K562 (cell line): ENCODE results near the gene ARPC4. TPM values are rescaled to one million over a fixed set of nuclear protein-coding genes. Genes with fewer than 3 reads are reported as not detected.

Experiments used
- ATAC-seq: fragments of 200-7000 bp; cut with Tn5 transposase; 3 replicates; pipeline ENCODE4 v1.9.1; 2020; ENCODE audit warnings: moderate library complexity
- BruUV-seq: library from RNA; stranded (reverse); fragments of 400-500 nt; replicated peaks from 2 replicates; lab custom pipeline; 2021; lab: Mats Ljungman, UMichigan
- CTCF ChIA-PET: fragments of 300-600 bp; formaldehyde crosslinking; extraction: SDS; loops from one replicate; lab custom pipeline; 2021; ENCODE audit warnings: low intra/inter-chr PET ratio; lab: Yijun Ruan, JAX
- POLR2A ChIA-PET: fragments of 300-600, 350-650 bp; sonication (Branson Sonifier 250); formaldehyde crosslinking; extraction: SDS; loops from one replicate; lab custom pipeline; 2021; ENCODE audit warnings: antibody characterized with exemption, inconsistent platforms; lab: Yijun Ruan, JAX
- DNase-seq, 4 experiments: peaks; one replicate each; pipeline versions ENCODE4 v3.0.0 to v3.0.0-alpha.2; 2011 to 2018; ENCODE audit warnings: low spot score in 3 of 4, mixed read lengths in 3 of 4; ENCODE audit errors: extremely low read depth in 1 of 4
- FAIRE-seq: peaks from 2 replicates; lab custom pipeline; 2011; peaks lifted over from hg19 to GRCh38; lab: Jason Lieb, UNC
- H2AFZ ChIP-seq: 2 replicates; pipeline ENCODE4 v1.6.0; 2011; ENCODE audit warnings: low read depth, low read length, control low read depth, inconsistent platforms
- H3K27ac ChIP-seq: fragments of 200-600 bp; 3 replicates; pipeline ENCODE4 v1.8.0; 2011; ENCODE audit warnings: low read depth, mild to moderate bottlenecking, control low read depth, inconsistent platforms, low read length, moderate library complexity, mixed read lengths; ENCODE audit errors: extremely low read depth
- H3K27me3 ChIP-seq, 2 experiments: fragments of 300-600 bp in 1 of 2; 2 replicates in 1 of 2; 3 replicates in 1 of 2; pipeline versions ENCODE4 v1.6.0 to v1.8.0; 2011; ENCODE audit warnings: inconsistent platforms in 2 of 2, low read length in 2 of 2, mild to moderate bottlenecking in 1 of 2, mixed read lengths in 1 of 2, moderate library complexity in 1 of 2; ENCODE audit not compliant: control insufficient read depth in 2 of 2, insufficient read depth in 2 of 2
- H3K36me3 ChIP-seq: fragments of 300-600 bp; 3 replicates; pipeline ENCODE4 v1.8.0; 2011; ENCODE audit warnings: mild to moderate bottlenecking, low read length, inconsistent platforms; ENCODE audit not compliant: control insufficient read depth, insufficient read depth
- H3K4me1 ChIP-seq, 2 experiments: fragments of 200-600 bp in 1 of 2; replicated peaks in 1 of 2; 2 replicates in 1 of 2; 3 replicates in 1 of 2; pipeline versions ENCODE4 v1.5.1 to v1.8.0; 2011; ENCODE audit warnings: inconsistent platforms in 2 of 2, low read length in 2 of 2, mild to moderate bottlenecking in 1 of 2, mixed read lengths in 1 of 2, moderate library complexity in 1 of 2; ENCODE audit not compliant: control insufficient read depth in 2 of 2, insufficient read depth in 2 of 2
- H3K4me2 ChIP-seq: 2 replicates; pipeline ENCODE4 v1.6.1; 2011; ENCODE audit warnings: low read length, control low read depth, inconsistent platforms, mixed read lengths; ENCODE audit not compliant: insufficient read depth
- H3K4me3 ChIP-seq: fragments of 200-600 bp; sonication (generic), shearing (Covaris generic); 2 replicates; pipeline ENCODE4 v1.5.1; 2016; ENCODE audit warnings: control low read depth, inconsistent platforms
- H3K79me2 ChIP-seq: fragments of 200-600 bp; 3 replicates; pipeline ENCODE4 v1.8.0; 2011; ENCODE audit warnings: low read length, inconsistent platforms; ENCODE audit not compliant: control insufficient read depth, insufficient read depth
- H3K9ac ChIP-seq, 2 experiments: 2 replicates each; pipeline versions ENCODE4 v1.6.0 to v1.6.1; 2011; ENCODE audit warnings: low read depth in 2 of 2, low read length in 2 of 2, control low read depth in 1 of 2, inconsistent platforms in 1 of 2, mild to moderate bottlenecking in 1 of 2, mixed read lengths in 1 of 2; ENCODE audit not compliant: insufficient read depth in 1 of 2
- H3K9me1 ChIP-seq: one replicate; pipeline ENCODE4 v1.6.0; 2011; ENCODE audit warnings: inconsistent platforms, mild to moderate bottlenecking, low read length, moderate library complexity; ENCODE audit not compliant: control insufficient read depth, insufficient read depth
- H3K9me3 ChIP-seq: replicated peaks from 2 replicates; pipeline ENCODE4 v1.5.1; 2011; ENCODE audit warnings: low read depth, low read length, inconsistent platforms; ENCODE audit not compliant: control insufficient read depth, insufficient read depth
- H4K20me1 ChIP-seq: replicated peaks from 2 replicates; pipeline ENCODE4 v1.6.1; 2011; ENCODE audit warnings: low read length, inconsistent platforms, mixed read lengths; ENCODE audit not compliant: control insufficient read depth, insufficient read depth
- L3MBTL2 ChIP-seq: fragments of 450-650 bp; IDR thresholded peaks from 2 replicates; pipeline ENCODE4 v1.6.1; 2016; ENCODE audit warnings: mild to moderate bottlenecking, moderate library complexity
- MAFK ChIP-seq: IDR thresholded peaks from 2 replicates; pipeline ENCODE4 v1.6.1; 2011; ENCODE audit warnings: low read length, improper control_type of control experiment
- NFIC ChIP-seq: fragments of 450-650 bp; IDR thresholded peaks from 2 replicates; pipeline ENCODE4 v1.6.1; 2017; ENCODE audit warnings: mild to moderate bottlenecking, inconsistent platforms
- PCBP1 ChIP-seq: fragments of 200-400 bp; formaldehyde crosslinking; IDR thresholded peaks from 2 replicates; pipeline ENCODE4 v1.6.1; 2018; ENCODE audit warnings: mild to moderate bottlenecking, low read depth, low read length; ENCODE audit not compliant: poor library complexity, severe bottlenecking
- RFX1 ChIP-seq: fragments of 450-650 bp; IDR thresholded peaks from 2 replicates; pipeline ENCODE4 v1.6.1; 2016; ENCODE audit warnings: mild to moderate bottlenecking, moderate library complexity
- SIN3B ChIP-seq: fragments of 450-650 bp; IDR thresholded peaks from 2 replicates; pipeline ENCODE4 v1.6.1; 2017; ENCODE audit warnings: low read depth, mild to moderate bottlenecking, moderate library complexity
- XRCC4 ChIP-seq: IDR thresholded peaks from one replicate; pipeline ENCODE4 v1.6.1; 2011; ENCODE audit not compliant: insufficient read depth, insufficient read length; ENCODE audit errors: extremely low read depth
- ZBTB17 ChIP-seq: fragments of 450-650 bp; formaldehyde crosslinking; IDR thresholded peaks from 2 replicates; pipeline ENCODE4 v1.4.0; 2020; ENCODE audit warnings: mild to moderate bottlenecking
- ZNF134 ChIP-seq: fragments of 250-450 bp; sonication (Bioruptor Pico); conservative IDR thresholded peaks from 2 replicates; pipeline ENCODE4 v1.4.0; 2020
- ZNF197 ChIP-seq: fragments of 200-800 bp; sonication (Bioruptor generic); IDR thresholded peaks from 2 replicates; pipeline ENCODE4 v1.6.1; 2016; ENCODE audit warnings: low read depth, missing genetic modification characterization, missing compliant biosample characterization
- ZNF232 ChIP-seq: sonication (generic); formaldehyde crosslinking; IDR thresholded peaks from 2 replicates; pipeline ENCODE4 v1.8.0; 2022; ENCODE audit warnings: mild to moderate bottlenecking, missing genetic modification reagents
- ZNF316 ChIP-seq: fragments of 450-650 bp; IDR thresholded peaks from 2 replicates; pipeline ENCODE4 v1.6.1; 2016
- ZNF699 ChIP-seq: fragments of 250-450 bp; sonication (Bioruptor Pico); IDR thresholded peaks from 2 replicates; pipeline ENCODE4 v1.8.0; 2021; ENCODE audit warnings: mild to moderate bottlenecking, moderate library complexity; ENCODE audit not compliant: insufficient replicate concordance
- ZNF717 ChIP-seq: fragments of 250-450 bp; sonication (Bioruptor Pico); IDR thresholded peaks from 2 replicates; pipeline ENCODE4 v1.5.0; 2021
- ZNF780A ChIP-seq: fragments of 250-450 bp; sonication (Bioruptor Pico); IDR thresholded peaks from 2 replicates; pipeline ENCODE4 v1.5.0; 2021; ENCODE audit warnings: mild to moderate bottlenecking
- WGBS: fragments of 100-300 bp; shearing (Covaris generic); methylation state at CpG from one replicate; pipeline ENCODE4 v1.1.6; 2016; ENCODE audit warnings: low coverage, mixed read lengths; ENCODE audit not compliant: insufficient coverage; ENCODE audit errors: missing lambda C conversion rate; 5-methylcytosine and 5-hydroxymethylcytosine counted together
- in situ Hi-C: fragments of 300-500 bp; cut with MboI; formaldehyde crosslinking; loops from 4 replicates; pipeline ENCODE4 v1.15.0; 2018; ENCODE audit warnings: inconsistent platforms, mixed read lengths
- intact Hi-C: fragments of 100-400 bp; cut with micrococcal nuclease; formaldehyde crosslinking; loops from 2 replicates; pipeline ENCODE4 v1.14.2; 2022
- polyA plus RNA-seq, 8 experiments: library from polyadenylated mRNA; depleted of rRNA in 4 of 8; stranded (reverse) in 5 of 8; unstranded in 3 of 8; fragments of >200 nt; fragmentation: Nextera tagmentation in 2 of 8; fragmentation: Illumina TruSeq in 1 of 8; extraction: Ambion mirVana in 2 of 8; extraction: Trizol in 1 of 8; gene quantifications; 2 replicates each; pipeline versions ENCODE4 v1.2.1 to v1.2.3, GENCODE V29; 2011 to 2014; ENCODE audit warnings: inconsistent platforms in 1 of 8, missing spikeins in 1 of 8
- total RNA-seq, 7 experiments: library from RNA; depleted of rRNA in 6 of 7; stranded (reverse); fragments of >200 nt in 6 of 7; fragmentation: Illumina TruSeq in 2 of 7; extraction: Trizol in 2 of 7; gene quantifications; 2 replicates each; pipeline versions ENCODE4 v1.2.1 to v1.2.3, GENCODE V29; 2011 to 2021; ENCODE audit warnings: low replicate concordance in 1 of 7
- TF ChIP-seq, protein P1 (sequence below): sonication (generic); formaldehyde crosslinking; IDR thresholded peaks from 2 replicates; pipeline ENCODE4 v1.8.1; 2023; ENCODE audit warnings: mild to moderate bottlenecking, missing genetic modification reagents, moderate library complexity
- TF ChIP-seq, protein P2 (sequence below): fragments of 450-650 bp; IDR thresholded peaks from 2 replicates; pipeline ENCODE4 v1.6.1; 2016; ENCODE audit warnings: mild to moderate bottlenecking
- TF ChIP-seq, protein P3 (sequence below): fragments of 150-350 bp; conservative IDR thresholded peaks from 2 replicates; pipeline ENCODE4 v1.6.1; 2014; ENCODE audit warnings: low read length

ARPC4 gene
- total and polyA plus RNA-seq, 9 of the 15 experiments (the other 6 are each of a cell fraction or from before 2014, with no cell fraction given) = 20.1 to 153 (median 119) TPM

DNA sequence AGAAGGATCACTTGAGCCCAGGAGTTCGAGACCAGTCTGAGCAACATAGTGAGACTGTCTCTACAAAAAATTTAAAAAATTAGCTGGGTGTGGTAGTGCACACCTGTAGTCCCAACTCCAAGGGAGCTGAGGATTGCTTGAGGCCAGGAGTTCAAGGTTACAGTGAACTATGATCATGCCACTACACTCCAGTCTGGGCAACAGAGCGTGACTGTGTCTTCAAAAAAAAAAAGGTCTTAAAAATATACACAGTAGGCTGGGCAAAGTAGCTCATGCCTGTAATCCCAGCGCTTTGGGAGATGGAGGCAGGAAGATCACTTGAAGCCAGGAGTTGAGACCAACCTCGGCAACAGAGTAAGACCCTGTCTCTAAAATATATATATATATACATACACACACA lies 12.0 kb upstream of the ARPC4 start (continued):
- TF ChIP-seq L3MBTL2 = no peak
- no peak for TF ChIP-seq ZNF134
- TF ChIP-seq, protein P1, sequence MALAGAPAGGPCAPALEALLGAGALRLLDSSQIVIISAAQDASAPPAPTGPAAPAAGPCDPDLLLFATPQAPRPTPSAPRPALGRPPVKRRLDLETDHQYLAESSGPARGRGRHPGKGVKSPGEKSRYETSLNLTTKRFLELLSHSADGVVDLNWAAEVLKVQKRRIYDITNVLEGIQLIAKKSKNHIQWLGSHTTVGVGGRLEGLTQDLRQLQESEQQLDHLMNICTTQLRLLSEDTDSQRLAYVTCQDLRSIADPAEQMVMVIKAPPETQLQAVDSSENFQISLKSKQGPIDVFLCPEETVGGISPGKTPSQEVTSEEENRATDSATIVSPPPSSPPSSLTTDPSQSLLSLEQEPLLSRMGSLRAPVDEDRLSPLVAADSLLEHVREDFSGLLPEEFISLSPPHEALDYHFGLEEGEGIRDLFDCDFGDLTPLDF = no peak
- no peak for TF ChIP-seq PCBP1
- no peak for TF ChIP-seq XRCC4
- no peak for TF ChIP-seq SIN3B
- TF ChIP-seq ZNF197 (CRISPR knock-in tag) = no peak

DNA sequence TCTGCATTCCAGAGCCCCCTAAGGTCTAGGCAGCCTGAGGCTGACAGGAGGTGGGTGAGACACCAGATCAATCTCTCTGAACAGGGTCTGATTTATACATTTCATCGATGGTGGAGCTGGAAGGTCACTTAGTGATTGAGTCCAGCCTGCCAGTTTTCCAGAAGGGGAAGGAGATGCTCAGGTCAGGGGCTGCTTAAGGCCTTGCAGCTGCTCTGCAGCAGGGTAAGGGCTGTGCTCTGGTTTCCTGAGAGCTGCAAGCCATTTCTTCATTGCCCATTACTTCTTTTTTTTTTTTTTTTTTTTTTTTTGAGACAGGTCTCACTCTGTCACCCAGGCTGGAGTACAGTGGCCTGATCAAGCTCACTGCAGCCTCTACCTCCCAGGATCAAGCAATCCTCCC lies 11.3 kb upstream of the ARPC4 start:
- no peak overlapping the region for H3K4me3 ChIP-seq
- no peak overlapping the region for H3K27ac ChIP-seq
- H3K9me1 ChIP-seq = no peaks in the 10 kb centered on the region
- DNase-seq (no peak), FAIRE-seq (no peak), ATAC-seq (no peak)
- in situ Hi-C loops = no loop called here
- BruUV-seq = no TSS peak
- no peaks in the 10 kb centered on the region for H3K79me2 ChIP-seq
- intact Hi-C loops = loop anchor here (5.0 kb wide), 1 partner anchor 151 kb away; the partner anchor contains the start of gene CRELD1
- H3K9me3 ChIP-seq = no peaks in the 10 kb centered on the region
- ChIA-PET CTCF (no interaction called here), POLR2A (interaction anchor here (0.8 to 3.1 kb wide), 7 partner anchors 8 to 50 kb away, joined by 3 to 21 read pairs (median 6); partner anchors contain the start of genes ARPC4, BRPF1 and OGG1)
- H3K4me1 ChIP-seq = peaks cover 28 to 30% of the 10 kb centered on the region in 2 experiments
- H3K36me3 ChIP-seq = peaks cover 52% of the 10 kb centered on the region
- no peak overlapping the region for H2AFZ ChIP-seq
- peak overlapping the region in 1 of 2 experiments; percentile 35; a peak in 1 of 4 replicates for H3K9ac ChIP-seq
- H3K27me3 ChIP-seq = no peaks in the 10 kb centered on the region
- WGBS = 76% methylated on average over 1 of the region's 1 CpG
- no peaks in the 10 kb centered on the region for H4K20me1 ChIP-seq
- H3K4me2 ChIP-seq = no peak overlapping the region
- TF ChIP-seq, protein P2, sequence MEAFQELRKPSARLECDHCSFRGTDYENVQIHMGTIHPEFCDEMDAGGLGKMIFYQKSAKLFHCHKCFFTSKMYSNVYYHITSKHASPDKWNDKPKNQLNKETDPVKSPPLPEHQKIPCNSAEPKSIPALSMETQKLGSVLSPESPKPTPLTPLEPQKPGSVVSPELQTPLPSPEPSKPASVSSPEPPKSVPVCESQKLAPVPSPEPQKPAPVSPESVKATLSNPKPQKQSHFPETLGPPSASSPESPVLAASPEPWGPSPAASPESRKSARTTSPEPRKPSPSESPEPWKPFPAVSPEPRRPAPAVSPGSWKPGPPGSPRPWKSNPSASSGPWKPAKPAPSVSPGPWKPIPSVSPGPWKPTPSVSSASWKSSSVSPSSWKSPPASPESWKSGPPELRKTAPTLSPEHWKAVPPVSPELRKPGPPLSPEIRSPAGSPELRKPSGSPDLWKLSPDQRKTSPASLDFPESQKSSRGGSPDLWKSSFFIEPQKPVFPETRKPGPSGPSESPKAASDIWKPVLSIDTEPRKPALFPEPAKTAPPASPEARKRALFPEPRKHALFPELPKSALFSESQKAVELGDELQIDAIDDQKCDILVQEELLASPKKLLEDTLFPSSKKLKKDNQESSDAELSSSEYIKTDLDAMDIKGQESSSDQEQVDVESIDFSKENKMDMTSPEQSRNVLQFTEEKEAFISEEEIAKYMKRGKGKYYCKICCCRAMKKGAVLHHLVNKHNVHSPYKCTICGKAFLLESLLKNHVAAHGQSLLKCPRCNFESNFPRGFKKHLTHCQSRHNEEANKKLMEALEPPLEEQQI = no peak
- TF ChIP-seq ZNF232 = no peak
- no peak for TF ChIP-seq NFIC
- no peak for TF ChIP-seq MAFK
- no peak for TF ChIP-seq RFX1
- no peak for TF ChIP-seq ZNF699 (CRISPR knock-in tag)
- no peak for TF ChIP-seq ZBTB17 (CRISPR knock-in tag)
- TF ChIP-seq ZNF316 = no peak
- TF ChIP-seq, protein P3, sequence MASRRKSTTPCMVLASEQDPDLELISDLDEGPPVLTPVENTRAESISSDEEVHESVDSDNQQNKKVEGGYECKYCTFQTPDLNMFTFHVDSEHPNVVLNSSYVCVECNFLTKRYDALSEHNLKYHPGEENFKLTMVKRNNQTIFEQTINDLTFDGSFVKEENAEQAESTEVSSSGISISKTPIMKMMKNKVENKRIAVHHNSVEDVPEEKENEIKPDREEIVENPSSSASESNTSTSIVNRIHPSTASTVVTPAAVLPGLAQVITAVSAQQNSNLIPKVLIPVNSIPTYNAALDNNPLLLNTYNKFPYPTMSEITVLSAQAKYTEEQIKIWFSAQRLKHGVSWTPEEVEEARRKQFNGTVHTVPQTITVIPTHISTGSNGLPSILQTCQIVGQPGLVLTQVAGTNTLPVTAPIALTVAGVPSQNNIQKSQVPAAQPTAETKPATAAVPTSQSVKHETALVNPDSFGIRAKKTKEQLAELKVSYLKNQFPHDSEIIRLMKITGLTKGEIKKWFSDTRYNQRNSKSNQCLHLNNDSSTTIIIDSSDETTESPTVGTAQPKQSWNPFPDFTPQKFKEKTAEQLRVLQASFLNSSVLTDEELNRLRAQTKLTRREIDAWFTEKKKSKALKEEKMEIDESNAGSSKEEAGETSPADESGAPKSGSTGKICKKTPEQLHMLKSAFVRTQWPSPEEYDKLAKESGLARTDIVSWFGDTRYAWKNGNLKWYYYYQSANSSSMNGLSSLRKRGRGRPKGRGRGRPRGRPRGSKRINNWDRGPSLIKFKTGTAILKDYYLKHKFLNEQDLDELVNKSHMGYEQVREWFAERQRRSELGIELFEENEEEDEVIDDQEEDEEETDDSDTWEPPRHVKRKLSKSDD = no peak
- no peak for TF ChIP-seq ZNF717 (CRISPR knock-in tag)
- no peak for TF ChIP-seq ZNF780A
